ENCODE results near the gene LCN15.
A peak's percentile ranks its signal among the peaks of the same experiment; 100 is the strongest.
"Not testable (repeated sequence)": the region's sequence is repeated elsewhere in the genome, so short reads cannot be mapped to it uniquely, and the experiment has no call there.

Gene LCN15

GRCh38 chr9:136773386-136774044, 9.2 kb upstream of the LCN15 start:
- no peak for DNase-seq

DNA sequence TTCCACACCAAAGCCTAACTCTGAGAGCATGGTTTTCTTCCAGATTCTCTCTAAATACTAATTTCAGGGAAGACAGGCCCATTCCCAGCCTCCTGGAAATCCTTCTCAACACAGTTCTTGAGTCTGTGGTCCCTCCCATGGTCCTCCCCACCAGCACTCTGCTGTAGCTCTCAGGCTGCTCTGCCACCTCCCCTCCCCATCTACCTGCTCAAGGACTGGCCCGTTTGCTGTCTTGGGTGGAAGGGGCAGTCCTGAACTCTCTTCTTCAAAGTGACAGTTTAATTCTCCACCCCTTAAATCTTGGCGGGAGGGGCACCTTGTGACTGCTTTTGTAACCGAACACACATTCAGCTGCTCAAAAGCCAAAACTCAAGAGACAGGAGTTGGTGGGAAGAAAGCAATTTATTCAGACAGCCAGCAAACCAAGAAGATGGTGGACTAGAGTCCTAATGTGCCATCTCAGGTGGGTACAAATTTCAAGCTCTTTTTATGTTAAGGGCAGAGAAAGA, 7.6 kb upstream of the LCN15 start:
- no peak for DNase-seq

DNA sequence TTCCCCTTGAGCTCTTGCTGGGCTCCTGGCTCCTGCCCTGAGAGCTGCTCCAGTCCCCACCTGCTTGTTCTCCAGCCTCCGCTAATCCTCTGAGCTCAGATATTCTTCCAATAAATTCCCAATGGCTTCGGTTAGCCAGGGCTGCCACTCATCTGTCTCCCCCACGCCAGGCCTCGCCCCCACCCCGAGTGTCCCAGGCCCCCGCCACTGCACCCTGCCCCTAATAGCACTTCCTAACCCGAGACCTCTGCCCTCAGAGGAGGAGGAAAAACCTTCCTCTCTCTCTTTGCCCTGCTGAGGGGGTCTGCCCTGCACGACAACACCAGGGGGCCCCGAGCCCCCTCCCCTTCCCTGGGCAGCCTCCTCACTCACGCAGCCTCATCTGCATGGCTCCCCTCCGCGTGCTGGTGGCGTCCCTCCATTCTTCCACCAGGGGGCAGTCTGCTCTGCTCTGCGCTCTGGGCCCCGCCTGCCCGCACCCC, 5.4 kb upstream of the LCN15 start:
- peak; percentile 31 for DNase-seq

DNA sequence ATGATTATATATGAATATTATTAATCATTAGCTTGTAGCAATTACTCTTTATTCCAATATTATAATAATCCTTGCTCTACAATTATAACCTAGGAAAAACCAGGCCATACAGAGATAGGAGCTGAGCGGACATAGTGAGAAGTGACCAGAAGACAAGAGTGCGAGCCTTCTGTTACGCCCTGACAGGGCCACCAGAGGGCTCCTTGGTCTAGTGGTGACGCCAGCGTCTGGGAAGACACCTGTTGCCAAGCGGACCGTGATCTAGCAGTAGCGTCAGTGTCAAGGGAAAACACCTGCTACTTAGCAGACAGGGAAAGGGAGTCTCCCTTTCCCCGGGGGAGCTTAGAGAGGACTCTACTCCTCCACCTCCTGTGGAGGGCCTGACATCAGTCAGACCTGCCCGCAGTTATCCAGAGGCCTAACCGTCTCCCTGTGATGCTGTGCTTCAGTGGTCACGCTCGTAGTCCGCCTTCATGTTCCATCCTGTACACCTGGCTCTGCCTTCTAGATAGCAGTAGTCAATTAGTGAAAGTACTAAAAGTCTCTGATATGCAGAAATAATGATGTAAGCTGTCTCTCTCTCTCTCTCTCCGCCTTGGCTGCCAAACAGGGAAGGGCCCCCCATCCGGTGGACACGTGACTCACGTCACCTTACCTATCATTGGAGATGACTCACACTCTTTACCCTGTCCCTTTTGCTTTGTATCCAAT, 2.2 kb upstream of the LCN15 start:
- DNase-seq: not testable (repeated sequence)

DNA sequence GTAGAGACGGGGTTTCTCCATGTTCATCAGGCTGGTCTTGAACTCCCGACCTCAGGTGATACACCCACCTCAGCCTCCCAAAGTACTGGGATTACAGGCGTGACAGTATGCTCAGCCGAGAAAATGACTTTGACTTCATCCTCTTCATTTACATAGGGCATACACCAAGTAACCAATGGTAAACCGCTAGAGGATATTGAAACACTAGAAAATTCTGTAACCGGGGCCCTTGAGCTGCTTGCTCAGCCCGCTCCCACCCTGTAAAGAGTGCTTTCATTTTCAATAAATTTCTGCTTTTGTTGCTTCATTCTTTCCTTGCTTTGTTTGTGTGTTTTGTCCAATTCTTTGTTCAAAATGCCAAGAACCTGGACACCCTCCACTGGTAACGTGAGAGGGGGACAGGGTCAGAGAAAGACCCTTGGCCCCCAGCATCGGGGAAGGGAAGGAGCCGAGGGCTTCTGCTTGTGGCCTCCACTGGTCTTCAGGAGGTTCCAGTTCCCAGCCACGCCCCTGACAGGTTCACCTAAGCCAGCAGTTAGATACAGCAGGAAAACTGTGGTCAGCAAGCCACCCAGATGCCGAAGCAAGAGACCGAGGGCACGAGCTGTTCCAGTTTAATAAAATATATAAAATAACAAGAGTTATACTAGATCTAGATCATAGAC, 1.6 kb upstream of the LCN15 start:
- DNase-seq: not testable (repeated sequence)

- no peak for DNase-seq
Observed at GRCh38 chr9:136765041-136765440, 723 bp upstream of the LCN15 start.

- no peak for DNase-seq
Observed at GRCh38 chr9:136763649-136764035, 676 bp downstream of the LCN15 start.

DNA sequence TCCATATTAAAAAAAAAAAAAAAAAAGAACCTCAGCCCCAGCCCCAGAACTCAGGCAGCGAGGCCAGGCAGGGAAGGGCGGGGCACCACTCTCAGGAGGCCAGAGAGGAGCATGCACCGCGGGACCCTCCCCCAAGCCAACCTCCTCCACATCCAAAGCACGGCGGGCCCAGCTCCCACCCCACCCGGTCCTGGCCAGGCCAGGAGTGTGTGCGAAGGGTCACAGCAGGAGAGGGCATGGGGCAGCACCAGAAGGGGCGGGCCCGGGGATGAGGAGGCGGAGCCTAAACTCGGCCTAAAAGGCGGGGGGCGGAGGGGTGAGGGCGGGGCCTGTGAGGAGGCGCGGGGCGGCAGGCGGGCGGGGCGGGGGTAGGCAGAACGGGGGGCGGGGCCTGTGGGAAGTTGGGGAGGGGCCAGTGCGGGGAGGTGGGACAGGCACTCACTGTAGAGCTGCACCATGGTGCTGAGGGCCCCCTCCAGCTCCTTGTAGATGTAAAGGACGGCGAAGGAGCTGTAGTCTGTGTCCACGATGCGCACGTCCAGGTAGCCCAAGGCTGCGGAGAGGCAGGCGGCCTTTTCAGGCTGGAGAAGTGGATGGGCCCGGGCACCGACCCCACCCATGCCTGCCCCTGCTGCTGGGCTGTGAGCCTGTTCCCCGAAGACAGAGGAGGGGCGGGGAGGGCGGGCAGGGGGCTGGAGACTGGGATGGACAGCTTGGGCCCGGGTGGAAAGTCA, 1.2 kb downstream of the LCN15 start:
- no peak for DNase-seq

DNA sequence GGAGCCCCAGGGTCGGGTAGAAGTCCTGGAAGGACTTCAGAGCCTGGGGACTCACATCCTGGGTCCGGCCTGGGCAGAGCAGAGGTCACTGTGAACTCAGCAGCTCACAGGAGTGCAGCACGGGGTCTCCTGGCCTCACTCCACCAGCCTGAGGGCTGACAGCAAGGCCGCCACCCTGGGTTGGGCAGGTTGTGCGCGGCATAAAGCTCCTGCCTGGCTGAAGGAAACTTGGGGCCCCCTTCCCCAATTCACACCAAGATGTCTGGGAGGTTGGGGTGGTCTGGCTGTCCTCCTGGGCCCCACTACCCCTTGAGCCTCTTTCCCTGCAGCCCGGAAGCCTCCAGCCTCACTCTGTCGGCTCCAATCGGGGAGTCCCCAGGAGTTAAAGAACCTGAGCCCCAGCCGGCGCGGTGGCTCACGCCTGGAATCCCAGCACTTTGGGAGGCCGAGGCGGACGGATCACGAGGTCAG, 2.1 kb downstream of the LCN15 start:
- DNase-seq: no peak

GRCh38 chr9:136761545-136761981, 2.8 kb downstream of the LCN15 start:
- DNase-seq: no peak

GRCh38 chr9:136760834-136761544, 3.3 kb downstream of the LCN15 start:
- DNase-seq: peak; percentile 39

DNA sequence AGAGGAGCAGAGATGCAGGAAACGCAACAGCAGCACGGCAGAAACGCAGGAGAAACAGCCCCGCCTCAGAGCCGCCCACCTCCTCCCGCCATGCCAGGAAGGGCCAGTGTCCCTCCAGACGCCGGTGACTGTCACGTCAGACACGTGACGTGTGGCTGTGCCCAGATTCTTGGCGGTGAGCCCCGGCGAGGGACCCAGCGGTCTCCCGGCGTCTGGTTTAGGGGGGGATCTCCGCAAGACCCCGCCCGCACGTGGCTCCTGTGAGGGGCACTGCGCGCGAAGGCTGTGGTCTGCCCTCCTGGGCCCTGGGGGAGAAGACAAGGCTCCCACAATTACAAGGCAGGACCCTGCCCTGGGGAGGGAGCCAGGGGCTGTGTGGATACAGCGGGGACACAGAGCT, 3.9 kb downstream of the LCN15 start:
- DNase-seq: no peak

- no peak for DNase-seq
Observed at GRCh38 chr9:136759436-136760325, 4.6 kb downstream of the LCN15 start.

DNA sequence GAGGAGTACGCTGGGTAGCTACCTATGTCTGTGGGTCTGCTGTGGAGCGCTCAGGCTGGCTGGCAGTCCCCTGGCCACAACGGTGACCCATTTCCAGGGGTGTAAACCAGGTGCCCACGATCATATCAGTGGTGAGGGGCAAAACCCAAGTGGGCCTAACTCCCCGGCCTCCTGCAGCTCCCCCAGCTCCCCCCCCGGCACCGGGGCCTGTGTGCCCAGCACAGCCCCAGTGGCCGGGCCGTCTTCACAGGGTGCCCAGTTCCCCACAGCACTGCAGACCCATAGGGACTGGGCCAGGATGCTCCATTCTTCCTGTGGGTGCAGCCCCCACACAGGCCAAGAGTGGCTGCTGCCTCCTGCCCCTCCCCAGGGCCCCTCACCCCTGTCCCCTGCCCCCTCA, 5.3 kb downstream of the LCN15 start:
- no peak for DNase-seq

GRCh38 chr9:136757751-136758140, 6.6 kb downstream of the LCN15 start:
- no peak for DNase-seq

GRCh38 chr9:136757328-136757727, 7.0 kb downstream of the LCN15 start:
- DNase-seq: no peak

DNA sequence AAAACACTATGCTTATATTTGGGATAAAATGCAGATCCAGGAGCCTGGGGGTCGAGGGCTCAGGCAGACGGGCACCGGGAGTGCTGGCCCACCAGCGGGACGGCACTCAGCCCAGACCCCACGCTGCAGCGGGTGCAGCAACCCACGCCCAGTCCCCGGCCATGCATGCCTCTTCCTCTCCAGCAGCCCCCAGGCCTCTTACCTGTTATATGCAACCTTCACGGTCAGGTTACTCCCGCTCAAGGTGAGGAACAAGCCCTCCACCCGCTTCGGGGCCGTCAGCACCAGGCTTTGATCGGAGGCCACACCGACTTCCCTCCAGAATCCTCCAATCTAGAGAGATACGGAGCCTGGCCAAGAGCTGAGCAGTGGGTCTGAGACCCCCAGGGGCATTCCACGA, 7.5 kb downstream of the LCN15 start:
- DNase-seq: no peak

DNA sequence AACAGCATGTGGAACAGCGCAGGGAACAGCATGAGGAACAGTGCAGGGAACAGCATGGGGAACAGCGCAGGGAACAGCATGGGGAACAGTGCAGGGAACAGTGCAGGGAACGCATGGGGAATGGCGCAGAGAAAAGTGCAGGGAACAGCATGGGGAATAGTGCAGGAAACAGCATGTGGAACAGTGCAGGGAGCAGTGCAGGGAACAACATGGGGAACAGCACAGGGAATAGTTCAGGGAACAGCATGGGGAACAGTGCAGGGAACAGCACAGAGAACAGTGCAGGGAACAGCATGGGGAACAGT, 8.2 kb downstream of the LCN15 start:
- DNase-seq: no peak

DNA sequence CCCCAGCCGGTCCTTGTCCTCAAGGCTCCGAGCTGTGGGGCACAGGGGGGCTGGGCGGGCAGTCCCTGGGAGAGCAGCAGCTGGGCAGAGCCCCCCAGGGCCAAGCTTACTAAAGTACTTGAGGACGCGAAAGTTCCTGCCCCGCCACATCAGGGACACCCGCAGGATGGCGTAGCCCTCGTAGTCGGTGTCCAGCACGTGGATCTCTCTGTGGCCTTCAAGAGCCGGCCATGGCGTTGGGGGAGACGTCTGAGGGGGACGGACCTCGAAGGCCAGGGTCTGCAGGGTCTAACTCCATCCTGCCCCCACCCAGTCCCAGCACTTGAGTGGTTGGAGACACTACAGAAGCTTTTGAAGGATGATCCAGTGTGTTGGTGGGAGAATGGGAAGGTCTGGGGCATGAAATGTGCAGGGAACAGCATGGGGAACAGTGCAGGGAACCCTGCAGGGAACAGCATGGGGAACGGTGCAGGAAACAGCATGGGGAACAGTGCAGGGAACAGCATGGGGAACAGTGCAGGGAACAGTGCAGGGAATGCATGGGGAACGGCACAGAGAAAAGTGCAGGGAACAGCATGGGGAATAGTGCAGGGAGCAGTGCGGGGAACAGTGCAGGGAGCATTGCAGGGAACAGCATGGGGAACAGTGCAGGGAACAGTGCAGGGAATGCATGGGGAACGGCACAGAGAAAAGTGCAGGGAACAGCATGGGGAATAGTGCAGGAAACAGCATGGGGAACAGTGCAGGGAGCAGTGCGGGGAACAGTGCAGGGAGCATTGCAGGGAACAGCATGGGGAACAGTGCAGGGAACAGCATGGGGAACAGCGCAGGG, 8.8 kb downstream of the LCN15 start:
- DNase-seq: not testable (repeated sequence)

DNA sequence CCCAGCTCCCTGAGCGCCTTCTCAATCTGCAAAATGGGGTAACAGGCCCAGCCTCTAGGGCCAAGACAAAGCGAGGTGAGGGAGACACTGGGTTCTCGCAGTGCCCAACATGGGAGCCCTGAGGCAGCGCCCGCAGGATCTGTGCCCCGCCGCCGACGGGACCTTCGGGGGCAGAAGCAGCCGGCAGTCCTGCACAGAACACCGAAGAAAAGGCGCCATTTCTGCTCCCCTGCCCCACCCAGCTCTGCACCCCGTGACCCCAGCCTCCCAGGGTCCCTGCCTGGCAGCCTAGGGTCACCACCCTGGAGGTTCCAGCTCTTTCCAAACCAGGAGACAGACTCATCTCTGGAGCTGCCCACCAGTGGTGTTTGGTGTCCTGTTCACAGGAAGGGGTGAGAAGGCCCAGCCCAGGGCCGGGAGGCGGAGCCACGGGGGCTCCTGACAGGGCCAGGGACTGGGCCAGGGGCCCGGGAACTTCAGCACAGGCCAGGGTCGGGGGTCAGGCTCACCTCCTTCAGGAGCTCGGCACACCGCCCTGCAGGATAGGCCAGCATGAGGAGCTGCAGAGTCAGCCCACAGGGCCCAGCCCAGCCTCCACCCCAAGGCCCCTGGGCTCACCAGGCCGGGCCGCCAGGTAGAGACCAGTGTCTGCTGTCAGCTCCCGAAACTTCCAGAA, 9.6 kb downstream of the LCN15 start:
- no peak for DNase-seq

Measured in NCI-H1694 treated with DMSO at 0.1 percent for 48 hours (cell line).